ENCODE measurements around the gene YES1. TPM values are rescaled to one million over a fixed set of nuclear protein-coding genes. Genes with fewer than 3 reads are reported as not detected.

Gene YES1
- total and polyA plus RNA-seq, 8 donors: 6.4 to 147 (median 36.6) TPM

DNA sequence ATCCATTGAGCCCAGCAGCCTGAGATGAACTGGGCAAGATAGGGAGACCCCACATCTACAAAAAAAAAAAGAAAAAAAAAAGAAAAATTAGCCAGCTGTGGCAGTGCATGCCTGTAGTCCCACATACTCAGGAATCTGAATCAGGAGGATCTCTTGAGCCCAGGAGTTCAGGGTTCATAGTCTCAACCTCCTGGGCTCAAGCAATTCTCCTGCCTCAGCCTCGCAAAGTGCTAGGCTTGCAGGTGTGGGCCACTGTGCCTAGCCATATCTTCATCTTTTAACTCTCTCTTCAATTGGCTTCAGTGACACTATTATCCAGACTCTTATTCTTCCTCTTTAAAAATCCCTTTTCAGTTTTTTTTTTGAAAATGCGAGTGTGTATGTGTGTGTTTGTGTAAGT is 28.5 kb upstream of the YES1 start:
- intact Hi-C loops (cut with DNase I; ENCODE audit: low total_unique reads): no loop called here
- H3K4me3 ChIP-seq: no peak overlapping the region
- TF ChIP-seq POLR2AphosphoS5 (IDR thresholded peaks at IDR 0.05) (no peak), EP300 (IDR thresholded peaks at IDR 0.05) (no peak)
- TF ChIP-seq, protein P1, sequence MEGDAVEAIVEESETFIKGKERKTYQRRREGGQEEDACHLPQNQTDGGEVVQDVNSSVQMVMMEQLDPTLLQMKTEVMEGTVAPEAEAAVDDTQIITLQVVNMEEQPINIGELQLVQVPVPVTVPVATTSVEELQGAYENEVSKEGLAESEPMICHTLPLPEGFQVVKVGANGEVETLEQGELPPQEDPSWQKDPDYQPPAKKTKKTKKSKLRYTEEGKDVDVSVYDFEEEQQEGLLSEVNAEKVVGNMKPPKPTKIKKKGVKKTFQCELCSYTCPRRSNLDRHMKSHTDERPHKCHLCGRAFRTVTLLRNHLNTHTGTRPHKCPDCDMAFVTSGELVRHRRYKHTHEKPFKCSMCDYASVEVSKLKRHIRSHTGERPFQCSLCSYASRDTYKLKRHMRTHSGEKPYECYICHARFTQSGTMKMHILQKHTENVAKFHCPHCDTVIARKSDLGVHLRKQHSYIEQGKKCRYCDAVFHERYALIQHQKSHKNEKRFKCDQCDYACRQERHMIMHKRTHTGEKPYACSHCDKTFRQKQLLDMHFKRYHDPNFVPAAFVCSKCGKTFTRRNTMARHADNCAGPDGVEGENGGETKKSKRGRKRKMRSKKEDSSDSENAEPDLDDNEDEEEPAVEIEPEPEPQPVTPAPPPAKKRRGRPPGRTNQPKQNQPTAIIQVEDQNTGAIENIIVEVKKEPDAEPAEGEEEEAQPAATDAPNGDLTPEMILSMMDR (IDR thresholded peaks at IDR 0.05): no peak
- H3K27me3 ChIP-seq: peaks cover 0 to 6% (median 0%) of the 10 kb centered on the region in 3 donors
- no peak overlapping the region for H3K27ac ChIP-seq
- no peaks in the 10 kb centered on the region for H3K36me3 ChIP-seq
- no peak for DNase-seq
- WGBS, 5 donors: 79 to 94% (median 89%) methylated on average over 2 of the region's 2 CpGs
- H3K9me3 ChIP-seq: no peaks in the 10 kb centered on the region
- H3K4me1 ChIP-seq: peaks cover 0 to 14% (median 9%) of the 10 kb centered on the region in 4 donors

DNA sequence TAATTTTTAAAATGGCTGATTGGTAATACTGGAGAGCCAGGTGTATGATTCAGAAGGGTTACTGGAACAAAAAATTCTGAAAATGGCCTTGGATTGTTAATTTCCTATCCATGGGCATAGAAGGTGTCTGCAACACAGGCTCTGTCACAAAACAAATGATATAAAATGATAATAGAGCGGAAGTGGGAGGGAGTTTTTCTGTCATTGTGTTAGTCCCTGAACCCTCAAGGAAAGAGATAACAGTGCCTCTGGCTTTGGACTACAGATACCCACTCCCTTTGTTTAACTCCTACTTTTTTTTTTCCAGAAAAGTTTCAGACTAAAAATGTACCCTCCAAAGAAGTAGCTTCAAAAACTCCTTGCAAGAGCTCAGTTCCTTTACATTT is 28.0 kb upstream of the YES1 start:
- 32 to 63% (median 59%) methylated on average over 1 of the region's 1 CpG for WGBS, 5 donors
- no peaks in the 10 kb centered on the region for H3K9me3 ChIP-seq

DNA sequence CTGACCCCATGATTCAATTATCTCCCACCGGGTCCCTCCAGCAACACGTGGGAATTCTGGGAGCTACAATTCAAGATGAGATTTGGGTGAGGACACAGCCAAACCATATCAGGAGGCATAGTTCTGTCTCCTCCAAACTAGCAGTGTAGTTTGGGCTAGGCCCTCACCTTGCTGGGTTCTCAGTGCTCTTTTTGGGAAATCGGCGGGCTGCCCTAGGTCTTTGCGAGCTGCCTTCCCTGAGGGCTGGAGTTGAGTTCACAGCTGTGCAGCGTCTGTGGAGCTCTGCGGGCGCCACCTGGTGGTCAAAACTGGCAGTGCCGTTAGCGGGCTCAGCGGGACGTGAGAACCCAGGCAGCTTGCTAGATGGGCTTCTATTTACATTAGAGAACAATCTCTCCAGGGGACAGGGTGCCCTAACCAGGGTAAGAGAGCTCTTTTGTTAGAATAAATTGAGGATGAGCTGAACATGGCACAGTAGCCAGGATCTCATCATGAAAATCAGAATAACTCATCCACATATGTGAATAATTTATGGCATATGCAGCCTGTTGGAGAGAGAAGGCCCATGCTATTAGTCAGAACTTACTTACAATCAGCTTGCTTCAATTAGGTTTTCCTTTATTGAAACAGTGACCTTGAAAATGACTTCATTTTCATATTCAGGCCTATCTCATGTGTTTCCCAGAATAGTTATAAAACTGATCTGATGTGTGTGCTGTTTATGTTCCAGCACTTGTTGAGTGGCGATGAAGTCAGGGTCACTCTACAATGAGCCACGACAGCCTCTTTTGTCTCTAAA is 27.4 kb upstream of the YES1 start:
- TF ChIP-seq POLR2A (IDR thresholded peaks at IDR 0.05): no peak
- TF ChIP-seq, protein P1 (IDR thresholded peaks at IDR 0.05): peak in 5 of 7 experiments; percentile 72 to 99 (median 96)
- DNase-seq: peak; percentile 90 to 93
- peaks cover 0 to 6% (median 0%) of the 10 kb centered on the region in 3 donors for H3K27me3 ChIP-seq
- intact Hi-C loops (cut with DNase I; ENCODE audit: low total_unique reads): no loop called here
- H3K36me3 ChIP-seq: no peaks in the 10 kb centered on the region
- no peak overlapping the region for H3K27ac ChIP-seq
- H3K9me3 ChIP-seq: no peaks in the 10 kb centered on the region
- peaks cover 0 to 10% (median 2%) of the 10 kb centered on the region in 4 donors for H3K4me1 ChIP-seq
- 14 to 32% (median 18%) methylated on average over 8 to 14 of the region's 14 CpGs for WGBS, 5 donors
- no peak overlapping the region for H3K4me3 ChIP-seq

More for the DNA sequence above, 28.0 kb upstream of the YES1 start:
- peaks cover 0 to 6% (median 0%) of the 10 kb centered on the region in 3 donors for H3K27me3 ChIP-seq
- H3K36me3 ChIP-seq: no peaks in the 10 kb centered on the region
- H3K4me3 ChIP-seq: no peak overlapping the region
- no peak for DNase-seq
- TF ChIP-seq POLR2A (IDR thresholded peaks at IDR 0.05): no peak
- TF ChIP-seq, protein P1 (IDR thresholded peaks at IDR 0.05): no peak
- no peak for TF ChIP-seq EP300 (IDR thresholded peaks at IDR 0.05)
- TF ChIP-seq POLR2AphosphoS5 (IDR thresholded peaks at IDR 0.05): no peak
- intact Hi-C loops (cut with DNase I; ENCODE audit: low total_unique reads): no loop called here
- no peak overlapping the region for H3K27ac ChIP-seq
- H3K4me1 ChIP-seq: peaks cover 0 to 10% (median 6%) of the 10 kb centered on the region in 4 donors

DNA sequence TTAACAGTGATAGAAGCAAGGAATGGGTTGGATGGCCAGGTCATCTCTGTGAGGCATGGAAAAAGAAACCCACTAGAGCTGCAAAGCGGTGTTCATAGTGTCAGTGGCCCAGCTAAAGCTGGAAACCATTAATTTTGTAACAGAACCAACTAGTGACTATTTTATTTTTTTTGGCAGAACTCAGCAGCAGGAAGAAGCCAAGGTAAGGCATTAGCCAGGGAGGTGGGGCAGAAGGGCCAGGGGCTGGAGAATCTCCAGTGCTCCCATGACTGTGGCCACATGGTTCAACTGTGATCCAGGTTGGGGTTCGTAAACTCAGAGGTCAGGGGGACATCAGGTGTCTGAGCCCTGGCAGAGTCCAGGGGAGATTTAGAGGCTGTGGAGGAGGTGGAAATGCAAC is 25.9 kb upstream of the YES1 start:
- intact Hi-C loops (cut with DNase I; ENCODE audit: low total_unique reads): no loop called here
- TF ChIP-seq, protein P1 (IDR thresholded peaks at IDR 0.05): no peak
- no peak for TF ChIP-seq POLR2AphosphoS5 (IDR thresholded peaks at IDR 0.05)
- no peak for TF ChIP-seq EP300 (IDR thresholded peaks at IDR 0.05)
- no peak for TF ChIP-seq POLR2A (IDR thresholded peaks at IDR 0.05)
- 86 to 98% (median 93%) methylated on average over 2 of the region's 2 CpGs for WGBS, 5 donors
- no peak overlapping the region for H3K27ac ChIP-seq
- DNase-seq: no peak
- H3K4me1 ChIP-seq: peaks cover 0 to 10% (median 2%) of the 10 kb centered on the region in 4 donors
- no peak overlapping the region for H3K4me3 ChIP-seq
- H3K36me3 ChIP-seq: no peaks in the 10 kb centered on the region
- peaks cover 0 to 6% (median 0%) of the 10 kb centered on the region in 3 donors for H3K27me3 ChIP-seq
- H3K9me3 ChIP-seq: no peaks in the 10 kb centered on the region
